Erythroblast (primary cell): ENCODE data around the gene GPHN.

Experiments
- GATA1 ChIP-seq: IDR thresholded peaks from 2 replicates; pipeline ENCODE4 v1.6.1; 2011; ENCODE audit warnings: low read depth, mild to moderate bottlenecking, control low read depth, low read length, moderate library complexity
- POLR2A ChIP-seq: IDR thresholded peaks from 2 replicates; pipeline ENCODE4 v1.6.1; 2011; ENCODE audit warnings: mild to moderate bottlenecking, low read length

- no peak for TF ChIP-seq POLR2A
- TF ChIP-seq GATA1: no peak
Observed at GRCh38 chr14:67187826-67188225, 679.9 kb downstream of the GPHN start.
